RCC 7860 (cell line): ENCODE measurements around the gene NXN.
"Not testable (repeated sequence)": the region's sequence is repeated elsewhere in the genome, so short reads cannot be mapped to it uniquely, and the experiment has no call there.

Experiments used
- DNase-seq: peaks from one replicate; pipeline ENCODE4 v3.0.0-alpha.2; 2015; ENCODE audit warnings: low spot score
- FAIRE-seq: peaks from 2 replicates; lab custom pipeline; 2012; peaks lifted over from hg19 to GRCh38; lab: Jason Lieb, UNC

The NXN gene

DNA sequence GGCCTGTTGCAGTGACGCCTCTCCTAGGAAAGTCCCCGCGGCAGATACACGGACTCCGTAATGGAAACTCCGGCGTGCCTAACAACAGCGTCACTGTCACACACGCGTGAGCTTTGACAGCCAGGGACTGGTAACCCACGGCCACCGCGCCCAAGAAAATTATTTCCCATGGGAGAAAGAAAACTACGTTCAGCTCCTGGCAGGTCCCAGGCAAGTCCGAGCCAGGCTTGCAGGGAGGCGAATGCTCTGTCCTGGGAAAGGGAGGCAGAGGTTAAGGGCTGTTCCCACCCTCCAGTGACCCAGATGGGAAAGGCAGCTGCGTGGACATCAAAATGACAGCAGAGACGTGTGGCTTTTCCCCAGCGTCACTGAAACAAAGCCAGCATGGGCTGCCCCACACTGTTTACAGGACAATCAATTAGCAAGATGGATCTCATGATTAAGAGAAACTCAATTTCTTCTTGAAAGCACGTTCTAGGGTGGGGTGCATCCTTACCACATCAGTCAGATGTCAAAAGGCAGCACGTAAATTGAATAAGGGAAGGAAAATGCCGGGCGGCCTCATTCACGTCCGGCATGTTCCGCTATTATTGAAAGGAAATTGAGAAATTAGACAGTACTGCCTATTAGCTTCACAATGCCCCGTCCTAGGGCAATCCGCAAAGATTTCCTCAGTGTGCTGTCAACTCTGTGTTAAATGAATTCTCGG, 82.5 kb downstream of the NXN start:
- no peak for DNase-seq
- FAIRE-seq, result no peak

DNA sequence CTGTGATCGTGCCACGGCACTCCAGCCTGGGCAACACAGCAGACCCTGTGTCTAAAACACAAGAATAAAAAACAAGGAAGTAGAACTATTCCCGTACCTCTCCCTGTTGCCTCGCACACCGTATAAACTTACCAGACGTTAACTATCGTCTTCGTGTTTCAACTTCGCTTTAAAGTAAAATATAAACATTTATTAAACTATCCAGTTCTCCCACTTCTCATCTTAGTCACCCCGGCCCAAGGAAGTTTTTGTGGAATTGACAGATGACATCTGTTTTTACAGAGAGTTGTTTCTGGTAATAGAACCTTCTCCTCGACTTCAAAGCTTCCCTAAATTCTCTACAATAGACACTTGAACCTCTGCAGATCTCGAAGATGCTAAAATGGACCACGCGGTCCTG, 83.1 kb downstream of the NXN start:
- no peak for FAIRE-seq

DNA sequence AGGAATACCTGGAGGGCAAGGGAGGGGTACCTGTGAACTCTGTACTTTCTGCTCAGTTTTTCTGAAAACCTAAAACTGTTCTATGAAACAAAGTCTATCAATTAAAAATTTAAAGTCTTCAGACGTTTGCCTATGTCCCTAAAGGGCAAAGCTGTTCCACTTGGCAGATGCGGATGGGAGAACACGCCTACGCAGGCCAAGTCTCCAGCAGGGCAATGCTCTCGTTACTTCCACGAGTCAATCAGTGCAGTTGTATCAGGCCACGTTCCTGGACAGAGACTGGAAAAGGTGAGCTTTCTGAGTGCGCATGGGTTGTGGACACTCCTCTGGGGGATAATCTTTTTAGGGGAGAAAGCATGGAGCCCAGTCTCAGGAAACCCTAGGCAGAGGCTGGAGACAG, 86.6 kb downstream of the NXN start:
- FAIRE-seq (no peak), DNase-seq (no peak)

More for the DNA sequence above, 83.1 kb downstream of the NXN start:
- DNase-seq, result no peak

DNA sequence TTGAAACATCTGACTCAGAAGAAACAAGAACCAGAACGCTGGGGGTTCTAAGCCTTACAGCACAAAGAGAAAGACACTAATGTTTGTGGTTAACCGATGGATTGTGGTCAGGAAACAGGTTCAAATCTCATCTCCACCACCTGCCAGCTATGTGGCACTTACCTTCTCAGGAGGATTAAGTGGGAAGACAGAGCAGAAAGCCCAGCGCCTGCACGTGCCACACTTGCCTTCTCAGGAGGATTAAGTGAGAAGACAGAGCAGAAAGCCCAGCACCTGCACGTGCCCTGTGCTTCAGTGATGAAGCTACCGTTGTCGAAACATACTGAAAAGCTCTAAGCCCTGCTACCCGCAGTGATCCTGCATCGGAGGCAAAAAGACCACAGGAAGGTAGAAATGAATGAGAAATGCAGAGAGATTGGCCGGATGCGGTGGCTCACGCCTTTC, 90.6 kb downstream of the NXN start:
- no peak for FAIRE-seq
- DNase-seq, result no peak

DNA sequence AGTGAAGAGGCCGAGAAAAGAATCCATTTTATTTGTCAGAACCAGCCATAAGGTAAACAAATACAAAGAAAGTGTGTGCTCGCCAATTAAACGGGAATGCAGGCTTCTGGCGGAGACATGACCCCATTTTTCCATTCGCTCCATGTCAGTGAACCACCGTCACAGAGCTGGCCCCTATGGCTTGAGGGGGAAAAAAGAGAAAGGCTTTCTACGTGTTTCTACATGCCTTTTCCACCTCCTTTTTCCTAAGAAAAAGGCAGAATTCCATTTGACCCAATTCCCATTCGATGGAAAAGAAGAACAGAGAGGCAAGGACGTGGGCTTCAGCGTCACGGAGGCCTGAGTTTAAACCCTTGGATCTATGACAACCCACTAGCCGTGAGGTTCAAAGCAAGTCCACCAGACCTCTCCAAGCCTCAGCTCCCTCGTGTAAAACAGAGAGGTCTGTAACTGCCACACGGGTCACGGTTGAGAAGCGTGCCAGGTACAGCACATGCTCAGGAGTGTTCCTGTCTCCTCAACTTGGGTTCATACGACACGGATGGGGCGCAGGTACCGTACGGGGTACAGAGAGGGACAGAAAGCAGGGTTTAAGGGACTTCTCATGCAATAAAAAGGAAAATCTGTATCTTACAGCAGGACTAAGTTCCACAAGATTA, 91.9 kb downstream of the NXN start:
- DNase-seq, result no peak
- FAIRE-seq, result no peak

DNA sequence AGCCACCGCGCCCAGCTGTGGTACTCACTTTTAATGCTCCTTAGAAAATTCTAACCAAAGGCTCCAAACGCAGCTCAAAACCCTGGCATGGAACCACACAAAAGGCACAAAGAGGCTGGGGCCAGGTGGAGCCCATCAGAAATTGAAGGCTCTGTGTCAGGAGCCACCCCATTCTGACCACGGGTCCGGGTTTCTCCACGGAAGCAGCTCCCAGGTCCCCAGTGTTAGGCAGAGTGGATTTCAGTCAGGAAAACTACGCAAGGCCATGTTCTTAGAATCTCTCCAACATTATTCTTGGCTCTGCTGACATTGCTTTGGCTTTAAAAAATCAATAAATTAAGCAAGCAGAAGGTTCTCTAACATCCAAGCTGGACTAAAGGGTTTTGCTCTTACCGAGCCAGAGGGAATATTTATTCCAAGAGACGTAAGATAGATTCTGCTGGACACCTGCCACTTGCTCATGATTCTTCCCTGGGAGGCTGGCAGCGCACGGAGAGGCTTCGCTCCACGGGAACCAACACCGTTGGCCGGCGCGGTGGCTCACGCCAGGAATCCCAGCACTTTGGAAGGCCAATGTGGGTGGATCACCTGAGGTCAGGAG, 93.5 kb downstream of the NXN start:
- DNase-seq (no peak), FAIRE-seq (no peak)

DNA sequence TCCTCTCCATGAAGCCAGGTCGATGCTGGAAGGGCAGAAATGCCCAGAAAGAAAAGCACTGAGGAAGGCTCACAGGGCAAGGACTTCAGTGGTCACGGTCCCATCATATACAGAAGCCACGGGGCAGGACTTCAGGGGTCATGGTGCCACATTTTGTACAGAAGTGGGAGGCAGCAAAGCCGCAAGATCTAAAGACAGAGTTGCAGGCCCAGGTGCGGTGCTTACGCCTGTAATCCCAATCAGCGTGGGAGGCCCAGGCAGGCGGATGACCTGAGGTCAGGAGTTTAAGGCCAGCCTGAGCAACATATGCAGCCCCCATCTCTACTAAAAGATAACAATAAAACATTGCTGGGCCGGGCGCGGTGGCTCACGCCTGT, 96.0 kb downstream of the NXN start:
- DNase-seq, result no peak
- no peak for FAIRE-seq

DNA sequence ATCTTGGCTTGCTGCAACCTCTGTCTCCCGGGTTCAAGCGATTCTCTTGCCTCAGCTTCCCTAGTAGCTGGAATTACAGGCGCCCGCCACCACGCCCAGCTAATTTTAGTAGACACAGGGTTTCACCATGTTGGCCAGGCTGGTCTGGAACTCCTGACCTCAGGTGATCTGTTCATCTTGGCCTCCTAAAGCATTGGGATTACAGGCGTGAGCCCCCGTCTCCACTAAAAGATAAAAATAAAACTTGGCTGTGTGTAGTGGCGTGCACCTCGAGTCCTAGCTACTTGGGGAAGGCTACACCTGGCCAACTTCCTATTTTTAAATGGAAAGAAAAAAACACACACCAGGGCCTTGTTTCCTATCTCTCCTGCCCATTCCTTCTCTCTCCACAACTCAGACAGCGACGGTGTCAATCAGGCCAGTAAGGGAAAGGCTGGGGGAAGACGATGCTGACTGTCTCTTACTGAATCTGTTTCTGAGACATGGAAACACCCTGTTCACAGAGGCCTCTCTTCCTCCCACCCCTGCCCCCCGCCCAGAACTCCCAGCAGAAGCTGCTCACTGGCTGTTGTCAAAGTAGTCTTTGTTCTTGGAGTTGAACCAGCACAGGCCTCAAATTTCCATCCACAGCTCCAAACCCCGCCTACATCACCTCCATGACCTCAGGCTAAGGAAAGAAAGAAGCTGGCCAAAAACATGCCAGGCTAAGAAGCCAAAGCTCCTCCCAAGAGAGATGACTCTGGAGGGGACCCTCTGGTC, 96.6 kb downstream of the NXN start:
- no peak for DNase-seq
- FAIRE-seq, result no peak

DNA sequence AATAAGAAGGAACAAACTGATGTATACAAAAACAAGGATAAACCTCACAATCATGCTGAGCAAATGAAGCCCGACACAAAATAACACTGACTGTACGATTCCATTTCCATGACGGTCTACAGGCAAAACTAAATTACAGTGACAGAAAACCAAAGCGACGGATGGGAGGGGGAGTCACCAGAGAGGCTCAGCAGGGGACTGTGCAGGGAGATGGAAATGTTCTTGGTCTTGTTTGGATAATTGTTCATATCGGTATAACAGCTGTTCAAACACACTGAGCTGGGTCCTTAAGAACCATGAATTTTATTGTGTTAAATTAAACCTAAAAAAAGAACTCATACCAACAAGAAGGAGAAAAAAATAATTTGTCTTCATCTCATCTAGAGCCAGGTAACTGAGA, 97.8 kb downstream of the NXN start:
- FAIRE-seq (no peak), DNase-seq (no peak)

DNA sequence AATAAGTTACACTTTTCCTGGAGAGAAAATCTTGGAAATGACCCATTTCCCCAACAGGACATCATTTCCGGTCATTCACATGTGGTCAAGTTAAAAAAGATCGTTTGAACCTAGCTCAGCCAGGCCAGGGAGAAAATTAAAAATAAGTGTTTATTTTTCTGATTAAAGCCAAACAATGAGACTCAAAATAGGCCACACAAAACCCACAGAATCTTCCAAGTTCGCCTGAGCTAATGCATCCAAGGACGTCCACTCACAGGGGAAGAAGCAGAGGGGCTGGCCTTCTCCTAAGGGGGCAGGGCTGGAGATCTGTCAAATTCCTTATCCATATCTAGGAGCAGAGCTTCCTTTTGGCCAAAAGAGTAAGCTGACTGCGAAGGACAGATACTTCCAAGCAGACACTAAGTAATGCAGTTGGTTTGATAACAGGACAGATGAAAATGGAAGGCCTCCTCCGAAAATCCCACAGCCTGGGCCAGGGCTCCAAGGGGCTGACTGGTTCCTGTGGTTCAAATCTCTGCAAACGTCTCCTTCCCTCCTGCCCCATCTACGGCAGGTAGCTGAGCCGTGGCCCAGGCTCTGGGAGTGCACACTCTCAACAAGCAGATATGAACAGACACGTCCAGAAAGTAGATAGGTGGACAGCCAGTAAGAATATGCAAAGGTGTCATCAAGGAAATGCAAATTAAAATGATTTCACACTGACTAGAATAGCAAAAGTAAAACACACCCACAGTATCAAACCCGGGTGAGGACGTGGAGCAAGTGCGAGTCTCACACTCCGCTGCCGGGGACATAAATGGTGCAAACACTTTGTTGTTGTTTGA, 98.9 kb downstream of the NXN start:
- DNase-seq (no peak), FAIRE-seq (no peak)

DNA sequence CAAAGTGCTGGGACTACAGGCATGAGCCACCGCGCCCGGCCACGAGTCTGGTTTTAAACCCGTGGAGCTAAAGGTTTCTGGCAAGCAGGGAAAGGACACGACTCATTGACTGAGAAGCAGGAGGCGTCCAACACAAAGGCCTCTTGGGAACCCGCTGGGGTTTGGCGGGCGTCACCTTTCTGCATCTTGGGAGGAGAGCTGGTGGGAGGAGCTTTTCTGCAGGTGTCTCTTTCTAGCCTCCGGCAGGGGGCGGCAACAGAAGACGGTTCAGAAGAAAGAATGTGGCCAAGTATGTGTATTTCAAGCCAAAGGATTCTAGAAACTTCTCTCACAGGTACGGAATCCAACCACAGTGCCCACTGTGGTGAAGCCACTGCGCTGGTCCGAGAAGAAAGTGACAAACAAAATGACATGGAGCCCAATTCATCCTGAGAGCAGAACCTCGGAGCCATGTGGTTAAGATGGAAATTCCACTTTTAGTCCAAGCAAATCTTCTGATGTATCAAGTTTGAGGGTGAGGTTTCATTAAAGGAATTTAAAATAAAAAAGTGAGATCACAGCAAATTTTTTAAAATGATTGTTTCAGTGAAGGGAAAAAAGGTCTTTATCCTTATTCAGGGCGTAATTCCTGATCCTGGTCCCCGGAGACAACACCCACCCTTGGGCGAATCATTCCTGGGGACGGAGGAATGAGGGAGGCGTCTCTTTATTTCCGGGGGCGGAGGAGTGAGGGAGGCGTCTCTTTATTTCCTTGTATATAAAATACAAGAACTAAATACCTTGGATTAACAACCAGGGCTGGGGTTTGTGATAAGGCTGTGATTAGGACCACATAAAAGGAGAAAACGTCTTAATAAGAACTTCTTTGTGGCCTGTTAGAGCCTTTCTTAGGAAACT, 99.8 kb downstream of the NXN start:
- FAIRE-seq, result peak; percentile 59
- peak; percentile 89 for DNase-seq

DNA sequence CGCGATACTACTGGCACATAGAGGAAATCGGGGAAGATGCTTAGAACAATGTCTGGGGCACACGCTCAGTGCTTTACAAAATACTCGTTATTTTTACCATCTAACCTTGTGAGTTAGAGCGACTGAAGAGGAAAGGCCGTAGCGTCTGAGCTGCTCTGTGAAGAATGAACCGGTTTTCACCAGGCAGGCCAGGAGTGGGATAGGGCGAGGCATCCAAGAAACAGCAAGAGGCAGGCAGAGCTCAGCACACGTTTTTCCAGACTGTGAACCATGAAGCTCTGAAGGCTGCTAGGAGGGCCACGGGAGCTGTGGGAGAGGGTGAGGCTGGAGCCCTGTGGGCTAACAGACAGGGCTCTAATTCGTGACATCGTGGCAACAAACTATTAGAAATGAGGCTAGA, 101.9 kb downstream of the NXN start:
- FAIRE-seq, result no peak
- DNase-seq, result no peak

DNA sequence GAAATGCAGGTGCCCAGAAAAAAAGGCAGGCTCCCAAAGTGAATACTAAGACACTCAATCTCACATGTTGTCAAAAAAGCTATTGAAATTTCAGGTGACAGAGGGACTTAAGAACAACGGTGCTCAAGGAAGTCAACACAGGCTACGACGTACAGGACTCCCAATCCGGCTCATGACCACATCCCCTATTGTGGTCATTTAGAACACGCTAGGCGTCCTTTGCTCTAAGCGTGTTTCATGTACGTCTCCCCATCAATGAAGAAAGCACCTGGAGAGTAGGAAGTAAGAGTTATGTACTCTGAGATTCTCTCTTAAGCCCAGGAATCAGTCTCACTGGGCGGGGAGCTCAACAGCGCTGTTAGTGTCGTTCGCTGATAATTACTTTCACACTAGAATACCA, 103.3 kb downstream of the NXN start:
- no peak for DNase-seq
- FAIRE-seq, result no peak

DNA sequence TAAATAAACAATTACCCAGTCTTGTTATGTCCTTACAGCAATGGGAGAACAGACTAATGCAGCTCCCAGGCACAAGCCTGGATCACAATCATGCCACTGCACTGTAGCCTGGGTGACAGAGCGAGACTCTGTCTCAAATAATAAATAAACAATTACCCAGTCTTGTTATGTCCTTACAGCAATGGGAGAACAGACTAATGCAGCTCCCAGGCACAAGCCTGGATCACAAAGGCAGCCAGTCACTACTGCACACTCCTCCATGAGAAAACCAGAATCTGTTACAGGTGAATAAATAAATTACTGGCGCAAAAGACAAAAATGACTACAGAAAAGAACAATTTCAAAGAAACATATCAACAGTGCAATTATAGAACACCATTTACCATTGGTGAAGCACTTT, 105.0 kb downstream of the NXN start:
- DNase-seq, FAIRE-seq: not testable (repeated sequence)

DNA sequence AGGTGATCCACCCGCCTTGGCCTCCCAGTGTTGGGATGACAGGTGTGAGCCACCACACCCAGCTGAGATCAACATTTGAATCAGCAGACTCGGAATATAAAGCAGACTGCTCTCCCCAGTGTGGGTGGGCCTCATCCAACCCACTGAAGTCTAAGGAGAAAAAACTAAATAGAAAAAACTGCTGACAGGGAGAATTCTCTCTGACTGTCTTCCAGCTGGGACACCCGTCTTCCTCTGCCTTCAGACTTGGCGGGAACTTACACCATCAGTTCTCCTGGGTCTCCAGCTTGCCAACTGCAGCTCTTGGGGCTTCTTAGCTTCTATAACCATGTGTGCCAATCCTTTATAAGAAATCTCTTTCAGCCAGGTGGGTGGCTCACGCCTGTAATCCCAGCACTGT, 106.7 kb downstream of the NXN start:
- no peak for FAIRE-seq
- DNase-seq, result no peak

DNA sequence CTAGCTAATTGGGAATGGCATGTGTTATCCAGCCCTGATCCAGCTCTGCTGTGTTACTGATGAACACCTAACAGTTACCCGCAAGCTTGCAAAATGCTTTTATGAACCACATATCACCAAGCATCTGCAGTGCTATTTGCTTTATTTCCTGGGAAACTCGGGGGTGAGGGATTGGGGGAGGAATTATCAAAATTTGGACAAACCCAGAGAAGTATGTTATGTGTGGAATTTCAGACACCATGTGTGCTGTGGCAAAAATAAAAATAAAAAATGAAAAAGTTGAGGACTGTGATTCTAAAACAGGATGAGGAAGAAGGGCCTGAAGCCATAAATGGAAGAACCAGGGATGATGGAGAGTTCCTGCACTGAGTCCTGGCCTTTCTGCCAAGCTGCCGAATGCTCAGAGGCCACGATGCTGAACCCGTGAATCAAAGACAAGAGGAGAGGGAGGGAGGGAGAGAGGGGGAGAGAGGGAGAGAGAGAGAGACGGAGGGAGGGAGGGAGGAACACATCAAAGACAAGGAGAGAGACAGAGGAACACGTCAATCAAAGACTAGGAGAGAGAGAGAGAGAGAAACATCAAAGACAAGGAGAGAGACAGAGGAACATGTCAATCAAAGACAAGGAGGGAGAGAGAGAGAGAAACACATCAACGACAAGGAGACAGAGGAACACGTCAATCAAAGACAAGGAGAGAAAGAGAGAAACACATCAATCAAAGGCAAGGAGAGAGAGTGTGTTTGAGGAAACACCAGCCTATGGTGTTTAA, 107.6 kb downstream of the NXN start:
- DNase-seq (no peak), FAIRE-seq (no peak)

DNA sequence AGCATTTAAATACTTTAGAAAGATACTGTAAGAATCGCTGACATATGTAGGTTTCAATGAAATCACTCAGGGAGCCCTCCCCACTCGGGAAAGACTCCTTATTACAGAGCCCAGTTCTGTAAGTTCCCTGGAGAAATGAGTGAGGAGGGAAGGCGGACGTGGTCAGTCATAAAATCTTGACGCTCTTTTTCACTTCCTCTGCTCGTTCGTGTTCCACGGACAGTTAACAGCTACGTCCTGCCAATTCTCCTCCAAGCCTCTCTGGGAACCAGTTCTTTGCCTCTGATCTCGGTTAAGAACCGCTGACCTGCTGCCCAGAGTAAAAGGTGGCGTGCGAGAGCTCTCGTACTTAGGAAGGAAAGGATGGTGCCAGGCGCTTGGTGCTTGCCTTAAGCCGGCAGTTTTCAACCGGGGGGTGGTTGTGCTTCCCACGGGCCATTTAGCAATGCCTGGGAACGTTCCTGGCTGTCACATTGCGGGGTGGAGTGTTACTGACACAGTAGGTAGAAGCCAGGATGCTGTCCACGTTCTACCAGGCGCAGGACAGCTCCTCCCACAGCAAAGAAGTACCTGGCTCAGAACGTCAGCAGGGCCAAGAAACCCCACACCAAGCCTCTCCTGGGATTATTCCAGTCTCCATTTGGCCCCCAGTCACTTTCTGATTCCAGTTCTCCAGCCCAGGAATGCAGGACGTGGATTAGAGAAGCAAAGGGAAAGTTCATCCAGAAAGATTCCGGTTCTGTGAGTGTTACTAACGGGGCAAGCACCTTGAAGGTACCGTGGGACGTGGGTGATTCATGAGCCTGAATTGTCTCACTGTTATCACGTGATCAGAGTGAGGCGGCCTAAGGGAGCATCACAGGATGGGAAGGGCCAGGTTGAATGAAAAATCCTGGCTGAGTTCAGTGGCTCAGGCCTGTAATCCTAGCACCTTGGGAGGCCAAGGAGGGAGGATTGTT, 109.7 kb downstream of the NXN start:
- DNase-seq (peak; percentile 84), FAIRE-seq (peak; percentile 77)

DNA sequence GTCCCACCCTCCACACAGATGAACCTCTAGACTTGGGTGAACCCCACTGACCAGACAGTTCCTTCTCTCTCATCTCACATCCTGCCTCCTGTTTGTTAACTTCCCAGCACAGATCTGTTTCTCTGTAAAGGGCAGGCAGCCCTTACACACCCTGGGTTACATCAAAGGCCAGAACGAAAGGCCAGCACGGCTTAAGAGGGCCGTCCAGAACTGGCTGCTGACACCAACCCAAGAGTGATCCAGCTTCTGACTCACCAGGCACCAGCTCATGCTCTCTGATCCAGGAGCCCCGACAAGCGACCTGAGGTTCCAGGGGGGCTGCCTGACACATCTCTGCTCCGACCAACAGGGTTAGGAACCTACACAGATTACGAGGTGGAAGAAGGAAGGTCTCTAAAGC, 110.5 kb downstream of the NXN start:
- DNase-seq (peak; percentile 42), FAIRE-seq (no peak)
